ENCODE results near the gene CXorf49. TPM values are rescaled to one million over a fixed set of nuclear protein-coding genes. Genes with fewer than 3 reads are reported as not detected.

The CXorf49 gene
- total and polyA plus RNA-seq, 8 donors = 3.2 TPM; not detected in 7

- intact Hi-C loops (cut with DNase I; ENCODE audit: low total_unique reads) = no loop called here
- H3K36me3 ChIP-seq = no peaks in the 10 kb centered on the region
- DNase-seq = no peak
- no peak overlapping the region for H3K27ac ChIP-seq
- WGBS, 5 donors = 74 to 83% (median 79%) methylated on average over 13 to 16 of the region's 16 CpGs
- no peak overlapping the region for H3K4me3 ChIP-seq
- TF ChIP-seq POLR2AphosphoS5 (IDR thresholded peaks at IDR 0.05) = no peak
- TF ChIP-seq POLR2A (IDR thresholded peaks at IDR 0.05) = no peak
- TF ChIP-seq EP300 (IDR thresholded peaks at IDR 0.05) = no peak
- no peak for TF ChIP-seq CTCF (IDR thresholded peaks at IDR 0.05)
- no peaks in the 10 kb centered on the region for H3K9me3 ChIP-seq
- H3K27me3 ChIP-seq = no peaks in the 10 kb centered on the region
- H3K4me1 ChIP-seq = no peaks in the 10 kb centered on the region
Observed at GRCh38 chrX:71664889-71665491, 53.1 kb downstream of the CXorf49 start.

Small RNA genes lying within 50 kb of the gene (small RNA-seq; reads per million reads assigned to genes)
- gene BX276092.4 (0 reads per million in 4 donors), gene BX276092.6 (0 reads per million in 4 donors), gene BX276092.8 (0 reads per million in 4 donors)

Other genes starting within 250 kb of the CXorf49 start
- gene OGT, start 185.2 kb downstream of the CXorf49 start, total RNA-seq = 100 to 1,000 TPM in 4 of 5 donors, 10 to 100 TPM in 1; 53.9 to 303 (median 230) TPM
- 10 to 100 TPM in 2 of 3 donors, 1 to 10 TPM in 1; 9.6 to 63.9 (median 10.5) TPM for gene OGT, start 185.2 kb downstream of the CXorf49 start, polyA plus RNA-seq
- 10 to 100 TPM in 2 of 5 donors, 1 to 10 TPM in 3; 1.5 to 18.3 (median 4.1) TPM for gene GCNA, start 139.8 kb downstream of the CXorf49 start, total RNA-seq
- 1 to 10 TPM in 1 of 3 donors, under 1 TPM in 2; 0.46 to 1.7 (median 0.50) TPM for gene GCNA, start 139.8 kb downstream of the CXorf49 start, polyA plus RNA-seq
- gene CXCR3, start 99.8 kb downstream of the CXorf49 start, total RNA-seq = not detected
- gene CXCR3, start 99.8 kb downstream of the CXorf49 start, polyA plus RNA-seq = 1 to 10 TPM in 1 of 3 donors, under 1 TPM in 2; 0.19 to 1.5 (median 0.28) TPM
- not detected for gene CXorf49B, start 45.1 kb upstream of the CXorf49 start, total RNA-seq
- 1 to 10 TPM in 1 of 3 donors, not detected in 2; 3.2 TPM for gene CXorf49B, start 45.1 kb upstream of the CXorf49 start, polyA plus RNA-seq
- 1 to 10 TPM in 4 of 5 donors, under 1 TPM in 1; under 0.01 to 6.4 (median 2.9) TPM for gene NHSL2, start 192.6 kb upstream of the CXorf49 start, total RNA-seq
- gene NHSL2, start 192.6 kb upstream of the CXorf49 start, polyA plus RNA-seq = under 1 TPM; 0.46 to 0.73 (median 0.68) TPM